Brain microvascular endothelial cell (primary cell): ENCODE measurements around the gene NRP2.
A peak's percentile ranks its signal among the peaks of the same experiment; 100 is the strongest.

Source experiments
- DNase-seq: peaks from one replicate; pipeline ENCODE4 v3.0.0-alpha.2; 2020
- H3K27ac ChIP-seq: fragments of 250-450 bp; sonication (Bioruptor Pico); 2 replicates; pipeline ENCODE4 v1.5.1; 2020; ENCODE audit warnings: mild to moderate bottlenecking, moderate library complexity
- H3K27me3 ChIP-seq: fragments of 250-450 bp; sonication (Bioruptor Pico); replicated peaks from 2 replicates; pipeline ENCODE4 v1.5.1; 2020; ENCODE audit warnings: mild to moderate bottlenecking
- H3K36me3 ChIP-seq: fragments of 250-450 bp; sonication (Bioruptor Pico); replicated peaks from 2 replicates; pipeline ENCODE4 v1.5.1; 2020; ENCODE audit warnings: mild to moderate bottlenecking
- H3K4me3 ChIP-seq: 2 replicates; pipeline ENCODE4 v1.5.1; 2011; ENCODE audit warnings: low read depth, mild to moderate bottlenecking, control low read depth, low read length, moderate library complexity
- in situ Hi-C: cut with HindIII; loops from 2 replicates; pipeline ENCODE4 v1.10.0; 2017; ENCODE audit warnings: low sequenced_read_pairs, low pct_ligation_motif_present
- TF ChIP-seq, protein P1 (sequence below): IDR thresholded peaks from 2 replicates; pipeline ENCODE4 v1.5.1; 2011; ENCODE audit warnings: low read depth, mild to moderate bottlenecking, moderate library complexity, low read length, control low read depth, inconsistent platforms; ENCODE audit errors: missing control alignments

The NRP2 gene

DNA sequence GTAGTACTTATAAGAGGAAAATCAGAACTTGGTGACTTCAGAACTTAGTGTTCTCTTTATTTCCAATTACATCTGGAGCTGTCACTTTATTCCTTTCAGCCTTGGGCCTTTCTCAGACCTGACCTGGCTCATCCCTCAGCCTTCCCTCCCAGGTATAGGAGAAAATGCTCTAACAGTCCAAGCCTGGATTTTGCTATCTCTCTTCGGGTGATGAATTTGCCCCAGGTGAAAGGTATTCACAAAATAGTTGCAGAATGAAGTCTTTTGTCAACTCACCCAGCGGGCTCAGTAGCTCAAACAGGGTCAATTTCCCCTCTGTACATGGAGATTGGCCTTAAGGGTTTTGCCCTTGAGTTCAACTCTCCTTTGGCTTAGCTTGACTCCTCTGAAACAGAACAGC is 12.0 kb downstream of the NRP2 start:
- no peaks in the 10 kb centered on the region for H3K27me3 ChIP-seq
- DNase-seq, result no peak
- no peak overlapping the region for H3K27ac ChIP-seq
- TF ChIP-seq, protein P1, sequence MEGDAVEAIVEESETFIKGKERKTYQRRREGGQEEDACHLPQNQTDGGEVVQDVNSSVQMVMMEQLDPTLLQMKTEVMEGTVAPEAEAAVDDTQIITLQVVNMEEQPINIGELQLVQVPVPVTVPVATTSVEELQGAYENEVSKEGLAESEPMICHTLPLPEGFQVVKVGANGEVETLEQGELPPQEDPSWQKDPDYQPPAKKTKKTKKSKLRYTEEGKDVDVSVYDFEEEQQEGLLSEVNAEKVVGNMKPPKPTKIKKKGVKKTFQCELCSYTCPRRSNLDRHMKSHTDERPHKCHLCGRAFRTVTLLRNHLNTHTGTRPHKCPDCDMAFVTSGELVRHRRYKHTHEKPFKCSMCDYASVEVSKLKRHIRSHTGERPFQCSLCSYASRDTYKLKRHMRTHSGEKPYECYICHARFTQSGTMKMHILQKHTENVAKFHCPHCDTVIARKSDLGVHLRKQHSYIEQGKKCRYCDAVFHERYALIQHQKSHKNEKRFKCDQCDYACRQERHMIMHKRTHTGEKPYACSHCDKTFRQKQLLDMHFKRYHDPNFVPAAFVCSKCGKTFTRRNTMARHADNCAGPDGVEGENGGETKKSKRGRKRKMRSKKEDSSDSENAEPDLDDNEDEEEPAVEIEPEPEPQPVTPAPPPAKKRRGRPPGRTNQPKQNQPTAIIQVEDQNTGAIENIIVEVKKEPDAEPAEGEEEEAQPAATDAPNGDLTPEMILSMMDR, result no peak
- H3K4me3 ChIP-seq, result no peak overlapping the region
- H3K36me3 ChIP-seq, result peaks cover 2% of the 10 kb centered on the region
- in situ Hi-C loops, result no loop called here

DNA sequence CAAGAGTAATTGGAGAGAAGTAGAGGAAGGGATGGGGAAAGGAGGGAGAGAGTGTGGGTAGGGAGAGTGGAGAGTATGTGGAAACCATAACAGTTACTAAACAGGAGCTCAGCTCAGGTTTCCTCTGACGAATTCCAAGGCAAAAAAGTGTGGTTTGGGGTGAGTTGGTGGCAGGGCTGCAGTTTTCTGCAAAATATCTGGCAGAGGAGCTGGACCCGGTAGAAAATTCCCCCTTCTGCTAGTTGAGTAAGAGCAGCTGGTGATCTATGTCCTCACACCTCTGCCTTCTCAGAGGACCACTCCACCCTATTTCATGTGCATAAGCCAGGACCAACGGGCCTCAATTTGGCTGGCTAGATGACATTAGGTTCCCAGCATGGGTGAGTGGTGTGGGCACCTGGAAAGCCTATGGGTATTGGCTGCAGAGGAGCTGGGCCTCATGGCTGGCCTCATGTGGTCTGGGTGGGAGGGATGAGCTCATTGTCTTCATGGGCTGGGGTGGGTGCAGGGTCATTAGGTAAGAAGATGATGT is 13.2 kb downstream of the NRP2 start:
- peak overlapping the region; percentile 59 for H3K27ac ChIP-seq
- peaks cover 2% of the 10 kb centered on the region for H3K36me3 ChIP-seq
- in situ Hi-C loops, result no loop called here
- TF ChIP-seq, protein P1, result no peak
- DNase-seq, result peak; percentile 74
- no peaks in the 10 kb centered on the region for H3K27me3 ChIP-seq
- no peak overlapping the region for H3K4me3 ChIP-seq

DNA sequence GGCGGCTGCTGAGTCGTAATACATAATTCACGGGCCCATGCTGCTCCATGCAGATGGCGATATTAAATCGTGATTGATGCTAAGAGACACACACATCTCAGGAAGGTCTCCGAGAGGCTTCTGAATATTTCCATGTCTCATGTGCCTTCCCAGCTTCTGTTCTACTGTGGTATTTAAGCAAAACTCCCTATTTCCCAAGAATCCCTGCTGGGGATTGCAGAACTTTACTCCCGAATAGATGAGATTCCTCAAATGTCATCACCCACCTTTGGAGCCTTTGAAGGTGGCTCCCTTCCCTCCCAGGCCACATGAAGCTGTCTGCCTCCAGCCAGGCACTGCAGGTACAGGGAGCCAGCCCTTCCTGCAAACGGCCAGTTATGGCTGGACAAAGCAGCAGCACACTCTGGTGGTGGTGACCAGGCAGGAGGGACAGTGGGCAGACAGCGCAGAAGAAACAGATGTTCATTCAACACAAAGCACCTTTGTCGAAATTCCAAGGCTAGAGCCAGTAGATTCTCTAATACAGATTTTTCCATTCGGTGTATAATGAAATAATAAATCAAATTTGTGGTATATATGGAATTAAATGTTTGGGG is 14.1 kb downstream of the NRP2 start:
- H3K27me3 ChIP-seq, result no peaks in the 10 kb centered on the region
- TF ChIP-seq, protein P1, result peak; percentile 70
- in situ Hi-C loops, result no loop called here
- DNase-seq, result no peak
- H3K36me3 ChIP-seq, result peaks cover 2% of the 10 kb centered on the region
- no peak overlapping the region for H3K4me3 ChIP-seq
- H3K27ac ChIP-seq, result no peak overlapping the region

DNA sequence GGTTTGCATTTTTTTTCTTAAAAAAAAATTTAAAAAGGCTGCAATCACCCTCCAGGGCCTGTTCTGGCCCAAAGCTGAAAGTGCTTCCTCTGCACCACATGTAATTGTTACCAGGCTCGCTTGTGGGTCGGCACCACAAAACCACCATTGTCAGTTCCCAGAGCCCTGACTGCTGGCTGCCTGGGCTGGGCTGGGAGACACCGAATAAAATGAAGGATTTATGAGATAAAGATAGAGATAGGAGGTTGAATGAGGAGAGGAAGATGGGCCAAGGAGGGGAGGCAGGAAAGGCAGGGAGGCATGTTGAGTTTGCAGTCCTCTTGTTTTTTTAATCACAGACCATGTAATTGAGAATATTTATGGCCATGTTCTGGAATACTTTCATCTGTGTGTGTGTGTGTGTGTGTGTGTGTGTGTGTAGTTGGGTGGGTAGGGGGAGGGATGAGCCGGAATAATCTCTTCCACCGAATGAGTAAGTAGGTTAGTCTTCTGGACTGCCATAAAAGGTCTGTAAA is 14.7 kb downstream of the NRP2 start:
- DNase-seq, result no peak
- TF ChIP-seq, protein P1, result no peak
- Histone ChIP-seq H3K27me3 (no peaks in the 10 kb centered on the region), H3K4me3 (no peak overlapping the region), H3K36me3 (peaks cover 2% of the 10 kb centered on the region), H3K27ac (no peak overlapping the region)
- in situ Hi-C loops, result no loop called here

DNA sequence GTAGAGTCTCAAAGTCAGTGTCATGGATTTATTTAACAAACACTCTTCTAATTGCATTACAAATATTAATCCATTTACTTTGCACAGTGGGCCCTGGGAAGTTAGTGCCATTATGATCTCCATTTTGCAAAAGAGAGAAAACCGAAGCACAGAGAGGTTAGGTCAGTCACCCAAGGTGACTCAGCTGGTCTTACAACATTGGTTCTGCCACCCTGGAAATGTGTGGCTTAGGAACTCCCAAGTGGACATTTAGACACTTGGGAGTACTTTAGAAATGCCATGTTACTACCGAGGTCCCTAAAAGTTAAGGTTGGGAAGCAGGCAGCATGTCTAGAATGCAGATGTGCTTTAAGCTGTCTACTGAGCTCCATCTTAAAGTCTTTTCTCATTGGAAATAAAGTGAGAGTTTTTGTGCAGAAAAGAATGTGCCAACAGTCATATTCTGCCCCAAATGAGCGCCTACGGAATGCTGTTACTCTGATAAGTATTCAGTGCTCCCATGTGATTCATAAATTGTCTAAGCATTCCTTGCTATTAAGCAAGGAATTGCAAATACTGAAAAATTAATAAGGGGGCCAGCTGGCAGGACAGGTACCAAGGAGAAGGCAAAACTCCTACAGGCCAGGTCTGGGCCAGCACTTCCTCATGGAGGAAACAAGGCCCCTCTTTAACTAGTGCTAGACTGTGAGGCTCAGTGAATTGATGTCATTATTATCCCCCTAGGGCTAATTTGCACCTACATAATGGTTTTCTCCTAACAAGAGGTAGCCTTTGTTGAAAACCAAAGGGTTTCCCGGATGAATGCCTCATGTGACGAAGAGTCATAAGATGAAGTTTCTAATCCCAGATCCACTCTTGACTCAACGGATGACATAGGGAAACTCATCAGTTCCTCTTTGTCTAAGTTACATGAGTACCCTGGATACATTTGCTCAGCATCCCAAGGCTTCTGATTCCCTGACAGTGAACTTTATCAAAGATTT is 16.3 kb downstream of the NRP2 start:
- H3K36me3 ChIP-seq, result peaks cover 2% of the 10 kb centered on the region
- TF ChIP-seq, protein P1, result no peak
- in situ Hi-C loops, result no loop called here
- DNase-seq, result no peak
- H3K27me3 ChIP-seq, result no peaks in the 10 kb centered on the region
- H3K4me3 ChIP-seq, result no peak overlapping the region
- H3K27ac ChIP-seq, result peak overlapping the region; percentile 93
